HG03457 (cell line): ENCODE results near the gene STX18.
"Not testable (repeated sequence)": the region's sequence is repeated elsewhere in the genome, so short reads cannot be mapped to it uniquely, and the experiment has no call there.

Experiments
- ATAC-seq: cut with Tn5 transposase; IDR thresholded peaks from one replicate; pipeline ENCODE4 v1.9.1; 2021; ENCODE audit warnings: moderate number of reproducible peaks; ENCODE audit not compliant: unreplicated experiment

Gene STX18

GRCh38 chr4:4541661-4542570 lies at the start of gene STX18:
TSS of gene STX18 (minus strand) at chr4:4542048. CDS start at chr4:4541964, 84 bp downstream.
- ATAC-seq = peak; percentile 76

DNA sequence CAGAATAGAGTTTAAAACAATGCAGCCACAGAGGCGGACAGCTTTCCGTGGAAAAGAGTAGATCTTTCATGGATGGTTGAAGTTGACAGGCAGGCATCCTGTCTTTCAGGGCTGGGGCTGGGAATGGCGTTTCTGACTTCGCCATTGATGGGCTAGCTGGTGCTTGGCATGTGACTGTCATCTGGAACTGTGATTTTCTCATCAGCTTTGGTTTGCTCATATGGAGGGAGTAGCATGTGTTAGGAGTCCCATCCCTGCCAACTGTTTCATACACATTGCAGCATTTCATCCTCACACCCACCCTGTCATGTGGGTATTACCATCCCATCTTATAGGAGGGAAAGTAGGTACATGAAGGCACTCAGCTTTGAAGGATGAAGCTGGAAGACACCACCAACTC lies 49.2 kb upstream of the STX18 start:
- ATAC-seq = no peak

GRCh38 chr4:4590546-4590945 lies 48.7 kb upstream of the STX18 start:
- ATAC-seq = no peak

- no peak for ATAC-seq
Measured at GRCh38 chr4:4585012-4585670, 43.3 kb upstream of the STX18 start.

DNA sequence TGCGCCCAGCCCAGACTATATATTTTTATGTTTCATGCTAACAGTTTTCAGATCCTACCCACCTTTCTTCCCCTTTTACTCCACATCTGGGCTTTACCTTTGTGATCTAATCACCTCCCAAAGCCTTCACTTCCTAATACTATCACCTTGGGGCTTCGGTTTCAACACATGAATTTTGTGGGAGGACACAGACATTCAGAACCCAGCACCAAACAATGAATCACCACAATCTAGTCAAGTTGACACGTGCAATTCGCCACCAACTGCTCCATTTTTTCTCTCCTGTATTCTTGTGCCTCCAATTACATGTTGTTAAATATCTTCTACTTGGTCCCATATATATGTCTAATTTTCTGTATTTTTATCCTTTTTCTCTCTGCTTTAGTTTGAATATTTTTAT lies 41.8 kb upstream of the STX18 start:
- ATAC-seq = no peak

DNA sequence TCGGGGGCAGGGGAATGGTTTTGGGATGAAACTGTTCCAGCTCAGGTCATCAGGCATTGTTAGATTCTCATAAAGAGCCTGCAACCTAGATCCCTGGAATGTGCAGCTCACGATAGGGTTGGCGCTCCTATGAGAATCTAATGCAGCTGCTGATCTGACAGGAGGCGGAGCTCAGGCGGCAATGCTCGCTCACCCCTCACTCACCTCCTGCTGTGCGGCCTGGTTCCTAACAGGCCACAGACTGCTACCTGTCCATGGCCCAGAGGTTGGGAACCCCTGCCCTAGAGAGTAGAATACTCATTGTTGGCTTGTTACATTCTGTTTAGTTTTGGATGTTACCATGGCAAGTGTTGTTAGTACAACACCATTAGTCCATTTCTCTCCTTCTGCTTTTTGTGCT lies 40.8 kb upstream of the STX18 start:
- no peak for ATAC-seq

GRCh38 chr4:4580494-4580893 lies 38.6 kb upstream of the STX18 start:
- no peak for ATAC-seq

- no peak for ATAC-seq
Measured at GRCh38 chr4:4578981-4579380, 37.1 kb upstream of the STX18 start.

GRCh38 chr4:4577359-4577875 lies 35.6 kb upstream of the STX18 start:
- ATAC-seq = no peak

DNA sequence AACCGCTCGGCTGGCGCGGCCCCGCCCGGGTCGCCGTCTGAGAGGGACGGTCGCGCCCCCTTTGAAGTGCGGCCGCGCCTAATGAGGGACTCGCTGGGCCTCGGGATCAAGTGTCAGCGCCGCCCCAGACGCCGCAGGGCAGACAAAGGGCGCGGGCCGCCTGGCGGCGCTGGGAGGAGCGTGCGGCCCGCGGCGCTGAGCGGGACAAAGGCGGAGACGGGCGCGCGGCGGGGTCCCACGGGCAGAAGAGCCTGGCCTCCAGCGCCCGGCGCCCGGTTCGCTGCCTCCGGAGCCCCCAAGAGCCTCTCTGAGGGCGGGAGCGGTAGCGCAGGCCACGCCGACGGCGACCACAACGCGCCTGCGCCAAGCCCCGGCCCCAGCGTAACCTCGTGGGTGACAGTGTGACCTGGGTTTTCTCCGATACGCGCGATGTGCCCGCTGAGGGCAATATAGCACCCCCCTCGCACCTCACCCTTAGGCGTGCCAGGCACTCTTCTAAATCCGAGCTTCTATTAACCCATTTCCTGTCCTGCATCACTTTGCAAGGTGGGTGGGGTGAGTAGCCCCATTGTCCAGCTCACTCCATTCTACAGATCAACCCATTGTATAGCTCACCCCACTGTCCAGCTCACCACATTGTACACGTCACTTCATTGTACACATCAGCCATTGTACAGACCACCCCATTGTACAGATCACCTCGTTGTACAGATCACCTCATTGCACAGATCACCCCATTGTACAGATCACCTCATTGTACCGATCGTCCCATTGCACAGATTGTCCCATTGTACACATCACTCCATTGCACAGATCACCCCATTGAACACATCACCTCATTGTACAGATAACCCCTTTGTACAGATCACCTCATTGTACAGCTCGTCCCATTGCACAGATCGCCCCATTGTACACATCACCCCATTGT lies 33.7 kb upstream of the STX18 start:
- ATAC-seq = peak; percentile 57

GRCh38 chr4:4574792-4575191 lies 32.9 kb upstream of the STX18 start:
- ATAC-seq = no peak

DNA sequence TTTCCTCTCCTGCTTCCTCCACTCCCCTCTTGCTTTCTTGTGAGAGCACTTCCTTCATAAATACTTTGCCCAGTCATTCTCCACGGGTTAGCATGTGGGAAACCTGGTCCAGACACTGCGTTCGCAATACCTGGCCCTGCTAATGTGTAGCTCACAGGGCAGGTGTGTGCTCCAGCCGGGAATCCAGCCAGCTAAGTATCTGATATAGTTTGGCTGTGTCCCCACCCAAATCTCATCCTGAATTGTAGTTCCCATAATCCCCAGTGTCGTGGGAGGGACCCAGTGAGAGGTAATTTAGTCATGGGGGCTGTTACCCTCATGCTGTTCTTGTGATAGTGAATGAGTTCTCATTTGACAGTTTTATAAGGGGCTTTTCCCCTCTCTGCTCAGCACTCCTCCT lies 32.2 kb upstream of the STX18 start:
- no peak for ATAC-seq

DNA sequence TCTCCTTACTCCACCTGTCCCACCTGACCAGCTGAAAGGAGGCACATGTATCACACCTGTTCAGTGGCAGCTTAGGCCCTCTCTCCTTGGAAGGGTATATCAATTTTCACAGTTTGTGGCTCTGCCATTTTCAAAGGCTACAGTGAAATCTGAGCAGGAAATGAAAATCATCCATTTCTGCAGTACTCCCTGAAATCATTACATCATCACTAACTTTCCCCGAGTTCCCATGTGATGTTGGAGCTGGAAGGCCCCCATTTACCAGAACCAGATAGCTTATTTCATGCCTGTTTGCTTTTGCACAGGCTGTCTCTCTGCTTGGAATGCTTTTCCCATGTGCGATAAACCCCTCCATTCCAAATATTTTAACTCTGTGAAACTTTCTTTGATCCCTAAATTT lies 31.0 kb upstream of the STX18 start:
- no peak for ATAC-seq

DNA sequence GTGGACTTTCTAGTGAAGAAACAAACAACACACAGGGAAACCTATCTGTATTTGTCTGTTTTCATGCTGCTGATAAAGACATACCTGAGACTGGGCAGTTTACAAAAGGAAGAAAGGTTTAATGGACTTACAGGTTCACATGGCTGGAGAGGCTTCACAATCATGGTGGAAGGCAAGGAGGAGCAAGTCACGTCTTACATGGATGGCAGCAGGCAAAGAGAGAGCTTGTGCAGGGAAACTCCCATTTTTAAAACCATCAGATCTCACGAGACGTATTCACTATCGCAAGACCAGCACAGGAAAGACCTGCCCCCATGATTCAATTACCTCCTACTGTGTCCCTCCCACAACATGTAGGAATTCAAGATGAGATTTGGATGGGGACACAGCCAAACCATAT lies 28.0 kb upstream of the STX18 start:
- not testable (repeated sequence) for ATAC-seq

DNA sequence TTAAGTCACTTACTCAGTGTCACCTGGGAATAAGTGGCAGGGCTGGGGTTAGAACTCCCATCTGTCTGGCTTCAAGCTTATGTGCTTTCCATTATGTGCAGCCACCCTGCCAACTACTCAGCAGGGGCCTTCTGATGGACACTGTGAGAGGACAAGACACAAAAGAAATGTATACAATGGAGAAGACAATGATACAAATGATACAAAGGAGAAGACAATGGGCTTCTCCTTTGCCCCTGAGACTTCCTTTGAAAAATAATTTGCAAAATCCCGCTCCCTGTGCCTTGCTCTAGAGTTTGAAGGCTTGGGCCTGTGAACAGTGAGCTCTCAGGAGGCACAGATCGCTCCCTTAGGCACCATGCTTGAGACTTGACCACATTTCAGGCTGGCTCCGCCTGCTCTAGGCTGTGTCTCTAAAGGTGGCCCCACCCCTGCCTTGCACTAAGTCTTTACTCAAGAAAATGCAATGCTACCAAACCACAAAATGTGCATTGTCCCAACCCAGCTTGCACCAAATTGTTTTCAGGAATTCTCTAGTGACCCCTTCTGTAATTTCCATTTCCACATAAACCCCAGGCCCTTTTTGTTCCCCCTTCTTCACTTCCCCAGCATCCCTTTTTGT lies 27.1 kb upstream of the STX18 start:
- no peak for ATAC-seq

GRCh38 chr4:4566359-4566758 lies 24.5 kb upstream of the STX18 start:
- not testable (repeated sequence) for ATAC-seq

- ATAC-seq = no peak
Measured at GRCh38 chr4:4564522-4564921, 22.7 kb upstream of the STX18 start.

- no peak for ATAC-seq
Measured at GRCh38 chr4:4560642-4561041, 18.8 kb upstream of the STX18 start.

DNA sequence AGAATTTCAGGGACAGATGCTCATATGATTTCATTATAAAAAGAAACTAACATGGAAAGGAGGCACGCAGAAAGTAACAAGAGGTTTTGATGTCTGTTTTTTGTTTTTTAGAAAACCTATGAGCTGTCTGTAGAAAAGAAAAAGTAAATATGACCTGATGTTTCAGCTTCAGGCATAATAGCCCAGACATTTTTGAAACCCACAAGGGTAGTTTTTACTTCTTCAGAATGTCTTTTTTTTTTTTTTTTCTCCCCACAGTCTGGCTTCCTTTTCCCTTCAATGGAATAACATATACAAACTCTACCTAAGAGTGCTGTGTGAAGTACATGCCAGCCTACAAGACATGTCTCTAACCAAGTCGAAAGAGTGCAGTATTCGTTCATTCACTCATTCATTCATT lies 18.3 kb upstream of the STX18 start:
- ATAC-seq = no peak

DNA sequence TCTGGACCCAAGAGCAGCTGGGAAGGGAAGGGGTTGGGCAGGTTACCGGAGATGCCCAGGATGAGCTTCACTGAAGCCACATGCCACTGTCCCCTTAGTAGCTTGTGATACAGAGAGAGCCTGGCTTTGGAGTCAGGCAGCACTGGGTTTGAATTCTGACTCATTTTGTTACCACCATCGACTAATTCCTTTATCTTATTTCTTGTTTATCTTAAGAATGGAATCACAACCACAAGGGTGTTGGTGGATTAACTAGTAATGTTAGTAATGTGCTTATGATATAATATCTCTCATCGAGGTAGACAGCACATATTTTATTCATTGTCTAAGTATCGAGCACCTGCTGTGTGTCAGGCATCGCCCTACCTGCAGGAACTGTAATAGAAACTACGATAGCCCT lies 17.7 kb upstream of the STX18 start:
- ATAC-seq = no peak

DNA sequence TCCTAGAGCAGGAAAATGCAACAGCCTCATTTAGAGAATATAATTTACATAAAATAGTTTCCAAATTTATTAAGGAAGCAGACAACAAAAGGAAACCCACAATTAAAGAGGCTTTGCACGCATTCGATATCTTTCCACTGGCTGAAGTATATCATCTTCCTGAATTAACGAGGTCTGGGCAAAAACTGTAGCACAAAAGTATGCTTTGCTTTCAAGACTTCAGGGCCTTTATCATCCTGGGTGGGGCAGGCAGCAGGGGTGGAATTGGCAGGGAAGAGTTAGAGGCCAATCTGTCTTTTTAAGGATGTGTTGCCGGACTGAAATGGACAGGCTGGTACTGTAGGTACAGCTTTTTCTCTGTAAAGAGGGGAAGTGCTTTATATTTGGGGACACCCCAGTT lies 17.0 kb upstream of the STX18 start:
- no peak for ATAC-seq
